T-cell (primary cell): ENCODE data around the gene LIG1. TPM values are rescaled to one million over a fixed set of nuclear protein-coding genes. Genes with fewer than 3 reads are reported as not detected.

Experiments used
- ATAC-seq, 4 experiments: fragments of 200-7000 bp in 3 of 4; fragments of 150-1000 bp in 1 of 4; cut with Tn5 transposase; replicated peaks in 1 of 4; 1 replicate in 3 of 4; 2 replicates in 1 of 4; pipeline ENCODE4 v1.10.0; 2021; ENCODE audit warnings: moderate library complexity in 3 of 4, mild to moderate bottlenecking in 2 of 4, moderate number of reproducible peaks in 1 of 4
- CTCF ChIA-PET, 2 donors: fragments of 300-600 bp; sonication (Branson Sonifier 250); formaldehyde crosslinking; loops; one replicate each; lab custom pipeline; 2022; ENCODE audit warnings: antibody characterized with exemption in 2 of 2; lab: Charles Lee
- POLR2A ChIA-PET, 2 donors: fragments of 300-600 bp; sonication (Branson Sonifier 250); formaldehyde crosslinking; loops; one replicate each; lab custom pipeline; 2022; ENCODE audit warnings: antibody characterized with exemption in 2 of 2; lab: Charles Lee
- DNase-seq, 35 experiments: peaks; one replicate each; pipeline versions ENCODE4 v3.0.0 to v3.0.0-alpha.2; 2013 to 2023
- H3K27ac ChIP-seq: one replicate; pipeline ENCODE4 v1.5.1; 2013; ENCODE audit warnings: low read length
- H3K27me3 ChIP-seq, 2 experiments: replicated peaks in 1 of 2; 1 replicate in 1 of 2; 2 replicates in 1 of 2; pipeline versions ENCODE4 v1.6.1 to v1.7.0; 2013; ENCODE audit warnings: low read length in 1 of 2, mixed read lengths in 1 of 2; ENCODE audit not compliant: control insufficient read depth in 2 of 2, insufficient read depth in 2 of 2; ENCODE audit errors: extremely low read depth in 1 of 2
- H3K36me3 ChIP-seq, 2 donors: 1 replicate in 1 of 2; 2 replicates in 1 of 2; pipeline versions ENCODE4 v1.6.1 to v1.7.0; 2013; ENCODE audit warnings: low read length in 1 of 2; ENCODE audit not compliant: control insufficient read depth in 2 of 2, insufficient read depth in 1 of 2; ENCODE audit errors: extremely low read depth in 1 of 2
- H3K4me1 ChIP-seq, 2 experiments: 1 replicate in 1 of 2; 2 replicates in 1 of 2; pipeline versions ENCODE4 v1.6.1 to v1.7.0; 2013; ENCODE audit warnings: low read length in 2 of 2, mixed read lengths in 1 of 2; ENCODE audit not compliant: insufficient read depth in 2 of 2, control insufficient read depth in 1 of 2; ENCODE audit errors: extremely low read depth in 1 of 2
- H3K4me3 ChIP-seq, 2 donors: 1 replicate in 1 of 2; 2 replicates in 1 of 2; pipeline versions ENCODE4 v1.5.1 to v1.7.0; 2013; ENCODE audit warnings: mild to moderate bottlenecking in 2 of 2, low read length in 1 of 2, moderate library complexity in 1 of 2; ENCODE audit not compliant: control insufficient read depth in 1 of 2; ENCODE audit errors: extremely low read depth in 1 of 2
- H3K9me3 ChIP-seq: 2 replicates; pipeline ENCODE4 v1.7.0; 2013
- H3K27ac Mint-ChIP-seq, 2 donors: one replicate each; pipeline ENCODE4 v1.8.0; 2020 to 2021; ENCODE audit warnings: mild to moderate bottlenecking in 2 of 2, mixed read lengths in 2 of 2
- H3K27me3 Mint-ChIP-seq, 2 donors: one replicate each; pipeline ENCODE4 v1.8.0; 2021 to 2022; ENCODE audit warnings: mixed read lengths in 2 of 2
- H3K36me3 Mint-ChIP-seq: one replicate; pipeline ENCODE4 v1.8.0; 2021; ENCODE audit warnings: mixed read lengths
- H3K4me1 Mint-ChIP-seq, 3 donors: one replicate each; pipeline ENCODE4 v1.8.0; 2020 to 2022; ENCODE audit warnings: mixed read lengths in 3 of 3, mild to moderate bottlenecking in 1 of 3
- H3K4me3 Mint-ChIP-seq, 3 donors: one replicate each; pipeline ENCODE4 v1.8.0; 2020 to 2022; ENCODE audit warnings: mild to moderate bottlenecking in 3 of 3, mixed read lengths in 3 of 3, moderate library complexity in 3 of 3
- H3K9me3 Mint-ChIP-seq, 3 donors: one replicate each; pipeline ENCODE4 v1.8.0; 2020 to 2022; ENCODE audit warnings: mixed read lengths in 3 of 3
- WGBS: methylation state at CpG from one replicate; pipeline ENCODE4 v1.1.5; 2013; ENCODE audit warnings: missing lambda C conversion rate; ENCODE audit not compliant: insufficient coverage; 5-methylcytosine and 5-hydroxymethylcytosine counted together
- total RNA-seq, 35 experiments: library from RNA in 6 of 35; stranded (reverse) in 6 of 35; fragments of 120-200 nt in 1 of 35; gene quantifications; one replicate each; pipeline versions ENCODE4 v1.2.1 to v1.2.4 and lab custom pipeline; 2013 to 2026

LIG1 gene
- total RNA-seq, 5 donors from 2014 or later (not counting 1 experiment from before 2014, with no cell fraction given), result 58.7 to 127 (median 112) TPM

- peaks cover 17 to 41% (median 30%) of the 10 kb centered on the region in 3 donors for H3K4me1 Mint-ChIP-seq
- Histone ChIP-seq H3K4me3 (no peak overlapping the region), H3K27me3 (no peaks in the 10 kb centered on the region), H3K4me1 (peaks cover 11 to 20% of the 10 kb centered on the region in 2 experiments), H3K36me3 (peaks cover 2 to 11% of the 10 kb centered on the region in 2 donors), H3K9me3 (no peaks in the 10 kb centered on the region), H3K27ac (no peak overlapping the region)
- H3K27ac Mint-ChIP-seq, result peak overlapping the region; percentile 57 to 67
- no peak overlapping the region for H3K4me3 Mint-ChIP-seq
- H3K9me3 Mint-ChIP-seq, result no peaks in the 10 kb centered on the region
- no peak for DNase-seq
- H3K36me3 Mint-ChIP-seq, result peaks cover 17% of the 10 kb centered on the region
- ChIA-PET POLR2A (no interaction called here), CTCF (no interaction called here)
- WGBS, result 100% methylated on average over 1 of the region's 9 CpGs
- ATAC-seq, result no peak
- no peaks in the 10 kb centered on the region for H3K27me3 Mint-ChIP-seq
These were observed 36.4 kb upstream of the LIG1 start for GRCh38 chr19:48206397-48207093.

- Histone ChIP-seq H3K27me3 (no peaks in the 10 kb centered on the region), H3K9me3 (no peaks in the 10 kb centered on the region), H3K4me1 (peaks cover 11 to 20% of the 10 kb centered on the region in 2 experiments), H3K4me3 (peak overlapping the region; percentile 82 to 84), H3K27ac (peak overlapping the region; percentile 60), H3K36me3 (no peaks in the 10 kb centered on the region)
- no peak overlapping the region for H3K27ac Mint-ChIP-seq
- H3K36me3 Mint-ChIP-seq, result peaks cover 5% of the 10 kb centered on the region
- CTCF ChIA-PET, result interaction anchor here (0.6 to 2.2 kb wide), 18 partner anchors 10 to 789 kb away, joined by 3 to 19 read pairs (median 4); partner anchors contain the start of genes LIG1 (in 1 of the 2), RUVBL2 (in 1 of the 2), SYNGR4 (in 1 of the 2) and TMEM143 (in 1 of the 2)
- peaks cover 15 to 28% (median 23%) of the 10 kb centered on the region in 3 donors for H3K4me1 Mint-ChIP-seq
- no peaks in the 10 kb centered on the region for H3K27me3 Mint-ChIP-seq
- no peaks in the 10 kb centered on the region for H3K9me3 Mint-ChIP-seq
- under 1% methylated on average over 31 of the region's 34 CpGs for WGBS
- DNase-seq (peak; percentile 72 to 93 (median 86)), ATAC-seq (peak; percentile 99 to 100 (median 100))
- H3K4me3 Mint-ChIP-seq, result no peak overlapping the region
- POLR2A ChIA-PET, result interaction anchor here (0.5 to 1.6 kb wide), 9 partner anchors 15 to 855 kb away, joined by 3 to 9 read pairs (median 4); partner anchors contain the start of genes CARD8 (in 1 of the 2), DHX34 (in 1 of the 2), SYNGR4 (in 1 of the 2) and TMEM143 (in 1 of the 2)
These were observed 33.9 kb upstream of the LIG1 start for GRCh38 chr19:48203794-48204628.

GRCh38 chr19:48203222-48203793 lies 33.2 kb upstream of the LIG1 start:
- peaks cover 3% of the 10 kb centered on the region for H3K36me3 Mint-ChIP-seq
- Histone ChIP-seq H3K9me3 (no peaks in the 10 kb centered on the region), H3K4me3 (peak overlapping the region; percentile 82 to 84), H3K36me3 (no peaks in the 10 kb centered on the region), H3K27me3 (no peaks in the 10 kb centered on the region), H3K27ac (peak overlapping the region; percentile 60), H3K4me1 (peaks cover 11 to 20% of the 10 kb centered on the region in 2 experiments)
- ATAC-seq, result no peak
- POLR2A ChIA-PET, result interaction anchor here (0.5 to 1.6 kb wide), 9 partner anchors 16 to 854 kb away, joined by 3 to 8 read pairs (median 4); partner anchors contain the start of genes CARD8 (in 1 of the 2), DHX34 (in 1 of the 2), SYNGR4 (in 1 of the 2) and TMEM143 (in 1 of the 2)
- H3K4me1 Mint-ChIP-seq, result peaks cover 15 to 26% (median 21%) of the 10 kb centered on the region in 3 donors
- CTCF ChIA-PET, result interaction anchor here (0.6 to 2.2 kb wide), 14 partner anchors 12 to 790 kb away, joined by 3 to 19 read pairs (median 6); partner anchors contain the start of genes LIG1 (in 1 of the 2), RUVBL2 (in 1 of the 2), SYNGR4 (in 1 of the 2) and TMEM143 (in 1 of the 2)
- H3K9me3 Mint-ChIP-seq, result no peaks in the 10 kb centered on the region
- H3K4me3 Mint-ChIP-seq, result no peak overlapping the region
- H3K27me3 Mint-ChIP-seq, result no peaks in the 10 kb centered on the region
- DNase-seq, result peak in 1 of 35 experiments; percentile 4
- WGBS, result 13% methylated on average over 4 of the region's 5 CpGs
- no peak overlapping the region for H3K27ac Mint-ChIP-seq

DNA sequence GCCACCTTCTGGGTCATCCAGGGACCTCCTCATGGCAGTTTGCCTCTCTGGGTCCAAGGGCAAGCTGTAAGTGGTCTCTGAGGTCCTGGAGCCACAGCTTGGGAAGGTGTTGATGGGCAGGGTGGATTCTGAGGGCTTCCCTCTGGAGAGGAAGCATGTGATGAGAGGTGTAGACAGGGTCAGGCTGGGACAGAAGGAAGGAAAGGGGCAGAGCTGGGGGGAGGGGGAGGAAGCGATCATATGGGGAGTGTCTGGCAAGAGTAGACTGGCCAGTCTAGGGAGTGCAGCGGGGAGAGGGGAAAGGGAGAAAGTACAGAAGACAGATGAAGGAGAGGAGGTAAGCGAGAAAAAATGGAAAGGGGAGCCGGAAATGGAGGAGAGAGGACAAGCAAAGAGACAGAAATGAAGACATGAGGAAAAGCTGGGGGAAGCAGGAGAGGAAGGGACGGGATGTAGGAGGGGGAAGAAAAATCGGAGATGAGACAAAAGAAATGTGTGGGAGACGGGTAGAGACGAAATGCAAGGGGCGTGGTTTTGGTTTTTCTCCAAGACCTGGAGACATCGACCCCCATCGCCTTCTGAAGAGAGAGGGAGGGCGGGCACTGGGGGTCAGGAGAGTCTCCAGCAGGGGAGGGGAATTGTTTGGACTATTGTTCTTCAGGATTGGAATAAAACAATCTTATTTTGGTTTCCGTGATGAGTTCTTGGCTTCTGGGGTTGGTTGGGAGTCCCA lies 27.0 kb upstream of the LIG1 start:
- ATAC-seq (no peak), DNase-seq (peak in 1 of 35 experiments; percentile 1)
- H3K4me1 ChIP-seq, result peaks cover 0 to 7% of the 10 kb centered on the region in 2 experiments
- H3K27ac ChIP-seq, result no peak overlapping the region
- POLR2A ChIA-PET, result interaction anchor here in 1 of 2 donors (0.7 kb wide), 1 partner anchor 25 kb away, joined by 3 read pairs; no protein-coding TSS in a partner anchor
- H3K27me3 ChIP-seq, result no peaks in the 10 kb centered on the region
- Mint-ChIP-seq H3K4me3 (no peak overlapping the region), H3K9me3 (no peaks in the 10 kb centered on the region), H3K27ac (no peak overlapping the region), H3K27me3 (no peaks in the 10 kb centered on the region), H3K36me3 (peaks cover 3% of the 10 kb centered on the region), H3K4me1 (peaks cover 5 to 36% (median 7%) of the 10 kb centered on the region in 3 donors)
- H3K9me3 ChIP-seq, result no peaks in the 10 kb centered on the region
- H3K36me3 ChIP-seq, result no peaks in the 10 kb centered on the region
- H3K4me3 ChIP-seq, result no peak overlapping the region
- CTCF ChIA-PET, result no interaction called here
- 92% methylated on average over 13 of the region's 13 CpGs for WGBS

GRCh38 chr19:48196321-48196763 lies 26.2 kb upstream of the LIG1 start:
- Histone ChIP-seq H3K4me3 (no peak overlapping the region), H3K27ac (no peak overlapping the region), H3K36me3 (no peaks in the 10 kb centered on the region), H3K9me3 (no peaks in the 10 kb centered on the region), H3K4me1 (peaks cover 0 to 7% of the 10 kb centered on the region in 2 experiments), H3K27me3 (no peaks in the 10 kb centered on the region)
- 91% methylated on average over 22 of the region's 23 CpGs for WGBS
- CTCF ChIA-PET, result no interaction called here
- no peaks in the 10 kb centered on the region for H3K27me3 Mint-ChIP-seq
- no peak overlapping the region for H3K27ac Mint-ChIP-seq
- H3K9me3 Mint-ChIP-seq, result no peaks in the 10 kb centered on the region
- H3K36me3 Mint-ChIP-seq, result peaks cover 8% of the 10 kb centered on the region
- POLR2A ChIA-PET, result interaction anchor here in 1 of 2 donors (0.7 kb wide), 1 partner anchor 24 kb away, joined by 3 read pairs; no protein-coding TSS in a partner anchor
- DNase-seq (no peak), ATAC-seq (no peak)
- peak overlapping the region in 1 of 3 donors; percentile 20 for H3K4me3 Mint-ChIP-seq
- peaks cover 2 to 29% (median 5%) of the 10 kb centered on the region in 3 donors for H3K4me1 Mint-ChIP-seq
